ENCODE measurements around the gene SSBP2. TPM values are rescaled to one million over a fixed set of nuclear protein-coding genes. Genes with fewer than 3 reads are reported as not detected.

The SSBP2 gene
- total RNA-seq, 1 experiment from 2014 or later, result 5.2 TPM

DNA sequence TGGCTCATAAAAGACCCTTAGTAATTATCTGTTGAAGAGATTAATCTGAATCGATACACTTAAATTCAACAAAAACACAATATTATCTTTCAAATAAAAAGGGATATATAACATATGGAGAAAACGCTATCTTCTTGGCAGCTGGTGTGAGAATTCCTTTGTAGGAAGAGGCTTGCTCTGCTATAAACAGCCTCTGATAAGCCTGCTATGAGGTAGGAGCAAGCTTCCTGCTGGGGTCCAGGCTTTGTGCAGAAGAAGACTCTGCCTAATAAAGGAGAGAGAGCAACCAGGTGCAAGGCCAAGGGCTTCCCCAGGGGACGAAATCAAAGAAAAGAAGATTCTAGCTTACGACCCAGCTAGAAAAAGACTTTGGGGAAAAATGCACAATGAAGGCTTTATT, 43.3 kb upstream of the SSBP2 start:
- ATAC-seq, result no peak
- DNase-seq (ENCODE audit: low read depth, low spot score), result no peak
- Histone ChIP-seq H3K27me3 (ENCODE audit: insufficient read depth, low read length) (no peaks in the 10 kb centered on the region), H3K9me3 (ENCODE audit: control insufficient read depth in 1 of 2, insufficient read depth in 1 of 2, low read depth in 1 of 2, low read length in 2 of 2) (no peaks in the 10 kb centered on the region), H2AFZ (ENCODE audit: low read depth, low read length, poor library complexity, severe bottlenecking) (no peak overlapping the region), H3K4me3 (replicated peaks in 1 of 2; ENCODE audit: low read depth in 1 of 2, low read length in 2 of 2) (no peak overlapping the region), H3K9me2 (ENCODE audit: insufficient read depth) (no peaks in the 10 kb centered on the region), H3K79me2 (ENCODE audit: insufficient read depth, low read length) (no peaks in the 10 kb centered on the region), H3K4me2 (ENCODE audit: low read length) (no peak overlapping the region), H3K9ac (ENCODE audit: low read length) (no peak overlapping the region), H4K20me1 (ENCODE audit: insufficient read depth) (no peaks in the 10 kb centered on the region), H3K27ac (ENCODE audit: low read depth, low read length) (no peak overlapping the region), H3K4me1 (ENCODE audit: control insufficient read depth in 1 of 2, insufficient read depth in 2 of 2, low read length in 2 of 2) (peaks cover 0 to 1% of the 10 kb centered on the region in 2 experiments; a peak in 2 of 4 replicates), H3K36me3 (ENCODE audit: control insufficient read depth in 1 of 2, insufficient read depth in 2 of 2, low read length in 2 of 2) (no peaks in the 10 kb centered on the region)
- ChIA-PET POLR2A (no interaction called here), CTCF (no interaction called here), RAD21 (ENCODE audit: low non-redundant PET in 1 of 2, low total read pairs in 2 of 2, uncharacterized antibody in 2 of 2, unreplicated experiment in 2 of 2) (no interaction called here)
- intact Hi-C loops (cut with micrococcal nuclease), result no loop called here
- no TSS peak for BruUV-seq (replicated peaks)
- TF ChIP-seq POLR2A (IDR thresholded peaks at IDR 0.05; ENCODE audit: borderline replicate concordance, extremely low read depth, insufficient read depth, insufficient read length) (no peak), RAD21 (IDR thresholded peaks at IDR 0.05; ENCODE audit: low read depth) (no peak), EZH2 (IDR thresholded peaks at IDR 0.05) (no peak), EZH2phosphoT487 (IDR thresholded peaks at IDR 0.05; ENCODE audit: borderline replicate concordance) (no peak), SP1 (IDR thresholded peaks at IDR 0.05; ENCODE audit: low read depth) (no peak), ELF1 (IDR thresholded peaks at IDR 0.05; ENCODE audit: borderline replicate concordance, low read depth) (no peak), TCF7L2 (IDR thresholded peaks at IDR 0.05; ENCODE audit: borderline replicate concordance, extremely low read depth, insufficient read depth, insufficient read length) (no peak), POLR2AphosphoS5 (IDR thresholded peaks at IDR 0.05; ENCODE audit: low read depth, low read length) (no peak), EGR1 (IDR thresholded peaks at IDR 0.05; ENCODE audit: low read depth) (no peak), SIN3A (IDR thresholded peaks at IDR 0.05; ENCODE audit: low read depth) (no peak), YY1 (IDR thresholded peaks at IDR 0.05; ENCODE audit: extremely low read depth, insufficient replicate concordance, low read depth, low read length) (no peak)
- TF ChIP-seq, protein P1, sequence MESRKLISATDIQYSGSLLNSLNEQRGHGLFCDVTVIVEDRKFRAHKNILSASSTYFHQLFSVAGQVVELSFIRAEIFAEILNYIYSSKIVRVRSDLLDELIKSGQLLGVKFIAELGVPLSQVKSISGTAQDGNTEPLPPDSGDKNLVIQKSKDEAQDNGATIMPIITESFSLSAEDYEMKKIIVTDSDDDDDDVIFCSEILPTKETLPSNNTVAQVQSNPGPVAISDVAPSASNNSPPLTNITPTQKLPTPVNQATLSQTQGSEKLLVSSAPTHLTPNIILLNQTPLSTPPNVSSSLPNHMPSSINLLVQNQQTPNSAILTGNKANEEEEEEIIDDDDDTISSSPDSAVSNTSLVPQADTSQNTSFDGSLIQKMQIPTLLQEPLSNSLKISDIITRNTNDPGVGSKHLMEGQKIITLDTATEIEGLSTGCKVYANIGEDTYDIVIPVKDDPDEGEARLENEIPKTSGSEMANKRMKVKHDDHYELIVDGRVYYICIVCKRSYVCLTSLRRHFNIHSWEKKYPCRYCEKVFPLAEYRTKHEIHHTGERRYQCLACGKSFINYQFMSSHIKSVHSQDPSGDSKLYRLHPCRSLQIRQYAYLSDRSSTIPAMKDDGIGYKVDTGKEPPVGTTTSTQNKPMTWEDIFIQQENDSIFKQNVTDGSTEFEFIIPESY (IDR thresholded peaks at IDR 0.05; ENCODE audit: extremely low read depth, insufficient replicate concordance, low read length), result no peak
- TF ChIP-seq, protein P2, sequence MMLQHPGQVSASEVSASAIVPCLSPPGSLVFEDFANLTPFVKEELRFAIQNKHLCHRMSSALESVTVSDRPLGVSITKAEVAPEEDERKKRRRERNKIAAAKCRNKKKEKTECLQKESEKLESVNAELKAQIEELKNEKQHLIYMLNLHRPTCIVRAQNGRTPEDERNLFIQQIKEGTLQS (IDR thresholded peaks at IDR 0.05), result no peak
- TF ChIP-seq, protein P3, sequence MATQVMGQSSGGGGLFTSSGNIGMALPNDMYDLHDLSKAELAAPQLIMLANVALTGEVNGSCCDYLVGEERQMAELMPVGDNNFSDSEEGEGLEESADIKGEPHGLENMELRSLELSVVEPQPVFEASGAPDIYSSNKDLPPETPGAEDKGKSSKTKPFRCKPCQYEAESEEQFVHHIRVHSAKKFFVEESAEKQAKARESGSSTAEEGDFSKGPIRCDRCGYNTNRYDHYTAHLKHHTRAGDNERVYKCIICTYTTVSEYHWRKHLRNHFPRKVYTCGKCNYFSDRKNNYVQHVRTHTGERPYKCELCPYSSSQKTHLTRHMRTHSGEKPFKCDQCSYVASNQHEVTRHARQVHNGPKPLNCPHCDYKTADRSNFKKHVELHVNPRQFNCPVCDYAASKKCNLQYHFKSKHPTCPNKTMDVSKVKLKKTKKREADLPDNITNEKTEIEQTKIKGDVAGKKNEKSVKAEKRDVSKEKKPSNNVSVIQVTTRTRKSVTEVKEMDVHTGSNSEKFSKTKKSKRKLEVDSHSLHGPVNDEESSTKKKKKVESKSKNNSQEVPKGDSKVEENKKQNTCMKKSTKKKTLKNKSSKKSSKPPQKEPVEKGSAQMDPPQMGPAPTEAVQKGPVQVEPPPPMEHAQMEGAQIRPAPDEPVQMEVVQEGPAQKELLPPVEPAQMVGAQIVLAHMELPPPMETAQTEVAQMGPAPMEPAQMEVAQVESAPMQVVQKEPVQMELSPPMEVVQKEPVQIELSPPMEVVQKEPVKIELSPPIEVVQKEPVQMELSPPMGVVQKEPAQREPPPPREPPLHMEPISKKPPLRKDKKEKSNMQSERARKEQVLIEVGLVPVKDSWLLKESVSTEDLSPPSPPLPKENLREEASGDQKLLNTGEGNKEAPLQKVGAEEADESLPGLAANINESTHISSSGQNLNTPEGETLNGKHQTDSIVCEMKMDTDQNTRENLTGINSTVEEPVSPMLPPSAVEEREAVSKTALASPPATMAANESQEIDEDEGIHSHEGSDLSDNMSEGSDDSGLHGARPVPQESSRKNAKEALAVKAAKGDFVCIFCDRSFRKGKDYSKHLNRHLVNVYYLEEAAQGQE (IDR thresholded peaks at IDR 0.05; ENCODE audit: low read depth), result no peak
- TF ChIP-seq, protein P4, sequence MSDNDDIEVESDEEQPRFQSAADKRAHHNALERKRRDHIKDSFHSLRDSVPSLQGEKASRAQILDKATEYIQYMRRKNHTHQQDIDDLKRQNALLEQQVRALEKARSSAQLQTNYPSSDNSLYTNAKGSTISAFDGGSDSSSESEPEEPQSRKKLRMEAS (IDR thresholded peaks at IDR 0.05), result no peak

Measured in HCT116 (cell line).